Astrocyte (in vitro differentiated cells and primary cell): ENCODE results near the gene CAGE1. TPM values are rescaled to one million over a fixed set of nuclear protein-coding genes. Genes with fewer than 3 reads are reported as not detected.

Source experiments
- DNase-seq: peaks from one replicate; pipeline ENCODE4 v3.0.0-alpha.2; 2010; ENCODE audit warnings: low read depth
- FAIRE-seq: peaks from 2 replicates; lab custom pipeline; 2011; peaks lifted over from hg19 to GRCh38; lab: Jason Lieb, UNC
- H2AFZ ChIP-seq: 2 replicates; pipeline ENCODE4 v1.6.0; 2012; ENCODE audit warnings: low read depth, low read length, inconsistent platforms
- H3K27ac ChIP-seq: 2 replicates; pipeline ENCODE4 v1.5.1; 2011; ENCODE audit warnings: low read depth, low read length, inconsistent platforms
- H3K27me3 ChIP-seq: 2 replicates; pipeline ENCODE4 v1.6.0; 2011; ENCODE audit warnings: low read length, inconsistent platforms; ENCODE audit not compliant: insufficient read depth
- H3K36me3 ChIP-seq: 2 replicates; pipeline ENCODE4 v1.5.1; 2011; ENCODE audit warnings: low read length, inconsistent platforms; ENCODE audit not compliant: insufficient read depth
- H3K4me1 ChIP-seq: 2 replicates; pipeline ENCODE4 v1.5.1; 2011; ENCODE audit warnings: low read length, inconsistent platforms; ENCODE audit not compliant: insufficient read depth
- H3K4me2 ChIP-seq: 2 replicates; pipeline ENCODE4 v1.6.0; 2012; ENCODE audit warnings: low read length, inconsistent platforms
- H3K4me3 ChIP-seq: 2 replicates; pipeline ENCODE4 v1.5.1; 2011; ENCODE audit warnings: low read depth, mild to moderate bottlenecking, low read length, inconsistent platforms; ENCODE audit not compliant: insufficient read depth
- H3K79me2 ChIP-seq: 2 replicates; pipeline ENCODE4 v1.6.0; 2012; ENCODE audit warnings: mild to moderate bottlenecking, low read length, inconsistent platforms; ENCODE audit not compliant: insufficient read depth
- H3K9ac ChIP-seq: 2 replicates; pipeline ENCODE4 v1.6.0; 2012; ENCODE audit warnings: mild to moderate bottlenecking, low read length, inconsistent platforms
- H3K9me3 ChIP-seq: 2 replicates; pipeline ENCODE4 v1.5.1; 2012; ENCODE audit warnings: low read depth, mild to moderate bottlenecking, low read length, inconsistent platforms; ENCODE audit not compliant: insufficient read depth
- H4K20me1 ChIP-seq: 2 replicates; pipeline ENCODE4 v1.6.0; 2012; ENCODE audit warnings: low read length, inconsistent platforms; ENCODE audit not compliant: insufficient read depth
- H3K27ac Mint-ChIP-seq: one replicate; pipeline ENCODE4 v1.8.0; 2021; ENCODE audit warnings: mild to moderate bottlenecking, mixed read lengths; ENCODE audit not compliant: unreplicated experiment
- H3K27me3 Mint-ChIP-seq: one replicate; pipeline ENCODE4 v1.8.0; 2021; ENCODE audit warnings: low read depth, mixed read lengths; ENCODE audit not compliant: unreplicated experiment
- H3K36me3 Mint-ChIP-seq: one replicate; pipeline ENCODE4 v1.8.0; 2021; ENCODE audit warnings: low read depth, mixed read lengths; ENCODE audit not compliant: unreplicated experiment
- H3K4me1 Mint-ChIP-seq: one replicate; pipeline ENCODE4 v1.8.0; 2021; ENCODE audit warnings: low read depth, mixed read lengths; ENCODE audit not compliant: unreplicated experiment
- H3K4me3 Mint-ChIP-seq: one replicate; pipeline ENCODE4 v1.8.0; 2021; ENCODE audit warnings: mild to moderate bottlenecking, moderate library complexity, mixed read lengths; ENCODE audit not compliant: unreplicated experiment
- H3K9me3 Mint-ChIP-seq: one replicate; pipeline ENCODE4 v1.8.0; 2021; ENCODE audit warnings: mild to moderate bottlenecking, mixed read lengths; ENCODE audit not compliant: unreplicated experiment
- CTCF ChIP-seq: IDR thresholded peaks from 2 replicates; pipeline ENCODE4 v1.5.1; 2011; ENCODE audit warnings: low read depth, mild to moderate bottlenecking, inconsistent platforms, low read length, moderate library complexity; ENCODE audit not compliant: insufficient read depth
- EZH2 ChIP-seq: IDR thresholded peaks from 2 replicates; pipeline ENCODE4 v1.6.1; 2012; ENCODE audit warnings: mild to moderate bottlenecking, low read length, inconsistent platforms; ENCODE audit not compliant: insufficient read depth
- total RNA-seq: library from RNA; stranded (reverse); gene quantifications from 2 replicates; pipeline ENCODE4 v1.2.1, GENCODE V29; 2021

Gene CAGE1
- total RNA-seq, 1 donor from 2014 or later, result 0.30 TPM

- Mint-ChIP-seq H3K27me3 (no peaks in the 10 kb centered on the region), H3K27ac (no peak overlapping the region), H3K4me3 (no peak overlapping the region), H3K36me3 (peaks cover 10% of the 10 kb centered on the region), H3K9me3 (no peaks in the 10 kb centered on the region), H3K4me1 (no peaks in the 10 kb centered on the region)
- no peaks in the 10 kb centered on the region for H3K9me3 ChIP-seq
- no peak overlapping the region for H3K27ac ChIP-seq
- no peak overlapping the region for H3K4me2 ChIP-seq
- DNase-seq (no peak), FAIRE-seq (no peak)
- TF ChIP-seq EZH2 (no peak), CTCF (no peak)
- H3K4me1 ChIP-seq, result no peaks in the 10 kb centered on the region
- no peaks in the 10 kb centered on the region for H3K27me3 ChIP-seq
- H3K36me3 ChIP-seq, result peaks cover 63% of the 10 kb centered on the region
- H3K9ac ChIP-seq, result no peak overlapping the region
- H3K79me2 ChIP-seq, result peaks cover 46% of the 10 kb centered on the region
- H2AFZ ChIP-seq, result no peak overlapping the region
- peaks cover 56% of the 10 kb centered on the region for H4K20me1 ChIP-seq
- no peak overlapping the region for H3K4me3 ChIP-seq
Measured at GRCh38 chr6:7298113-7298512, 91.4 kb downstream of the CAGE1 start.

GRCh38 chr6:7296602-7297001, 92.9 kb downstream of the CAGE1 start:
- Histone ChIP-seq H3K9ac (no peak overlapping the region), H2AFZ (no peak overlapping the region), H3K36me3 (peaks cover 71% of the 10 kb centered on the region), H3K79me2 (peaks cover 44% of the 10 kb centered on the region), H3K27me3 (no peaks in the 10 kb centered on the region), H3K4me1 (no peaks in the 10 kb centered on the region), H3K27ac (no peak overlapping the region), H4K20me1 (peaks cover 55% of the 10 kb centered on the region), H3K4me3 (no peak overlapping the region), H3K9me3 (no peaks in the 10 kb centered on the region), H3K4me2 (no peak overlapping the region)
- Mint-ChIP-seq H3K27ac (no peak overlapping the region), H3K36me3 (peaks cover 8% of the 10 kb centered on the region), H3K4me3 (no peak overlapping the region), H3K9me3 (no peaks in the 10 kb centered on the region), H3K4me1 (no peaks in the 10 kb centered on the region), H3K27me3 (no peaks in the 10 kb centered on the region)
- DNase-seq (no peak), FAIRE-seq (no peak)
- no peak for TF ChIP-seq CTCF
- TF ChIP-seq EZH2, result no peak

- no peaks in the 10 kb centered on the region for H3K27me3 Mint-ChIP-seq
- Histone ChIP-seq H3K9me3 (no peaks in the 10 kb centered on the region), H3K4me2 (no peak overlapping the region), H3K79me2 (peaks cover 37% of the 10 kb centered on the region), H3K4me3 (no peak overlapping the region), H3K4me1 (no peaks in the 10 kb centered on the region), H3K27me3 (no peaks in the 10 kb centered on the region), H3K27ac (no peak overlapping the region), H4K20me1 (peaks cover 48% of the 10 kb centered on the region), H3K36me3 (peaks cover 68% of the 10 kb centered on the region), H2AFZ (no peak overlapping the region), H3K9ac (no peak overlapping the region)
- DNase-seq (no peak), FAIRE-seq (no peak)
- H3K4me3 Mint-ChIP-seq, result no peak overlapping the region
- TF ChIP-seq EZH2 (no peak), CTCF (no peak)
- no peaks in the 10 kb centered on the region for H3K4me1 Mint-ChIP-seq
- no peak overlapping the region for H3K27ac Mint-ChIP-seq
- H3K9me3 Mint-ChIP-seq, result no peaks in the 10 kb centered on the region
- peaks cover 4% of the 10 kb centered on the region for H3K36me3 Mint-ChIP-seq
Measured at GRCh38 chr6:7295916-7296315, 93.6 kb downstream of the CAGE1 start.
